Dermis microvascular lymphatic vessel endothelial cell (primary cell): Measurements from ENCODE around the gene TREH. TPM values are rescaled to one million over a fixed set of nuclear protein-coding genes. Genes with fewer than 3 reads are reported as not detected.

Experiments
- DNase-seq, 2 donors: peaks; one replicate each; pipeline versions ENCODE4 v3.0.0 to v3.0.0-alpha.2; 2010; ENCODE audit warnings: low read depth in 2 of 2
- total RNA-seq: library from RNA; depleted of rRNA; stranded (reverse); fragments of >200 nt; gene quantifications from 2 replicates; pipeline ENCODE4 v1.2.1, GENCODE V29; 2014

The TREH gene
- total RNA-seq, 1 donor from 2014 or later: not detected

DNA sequence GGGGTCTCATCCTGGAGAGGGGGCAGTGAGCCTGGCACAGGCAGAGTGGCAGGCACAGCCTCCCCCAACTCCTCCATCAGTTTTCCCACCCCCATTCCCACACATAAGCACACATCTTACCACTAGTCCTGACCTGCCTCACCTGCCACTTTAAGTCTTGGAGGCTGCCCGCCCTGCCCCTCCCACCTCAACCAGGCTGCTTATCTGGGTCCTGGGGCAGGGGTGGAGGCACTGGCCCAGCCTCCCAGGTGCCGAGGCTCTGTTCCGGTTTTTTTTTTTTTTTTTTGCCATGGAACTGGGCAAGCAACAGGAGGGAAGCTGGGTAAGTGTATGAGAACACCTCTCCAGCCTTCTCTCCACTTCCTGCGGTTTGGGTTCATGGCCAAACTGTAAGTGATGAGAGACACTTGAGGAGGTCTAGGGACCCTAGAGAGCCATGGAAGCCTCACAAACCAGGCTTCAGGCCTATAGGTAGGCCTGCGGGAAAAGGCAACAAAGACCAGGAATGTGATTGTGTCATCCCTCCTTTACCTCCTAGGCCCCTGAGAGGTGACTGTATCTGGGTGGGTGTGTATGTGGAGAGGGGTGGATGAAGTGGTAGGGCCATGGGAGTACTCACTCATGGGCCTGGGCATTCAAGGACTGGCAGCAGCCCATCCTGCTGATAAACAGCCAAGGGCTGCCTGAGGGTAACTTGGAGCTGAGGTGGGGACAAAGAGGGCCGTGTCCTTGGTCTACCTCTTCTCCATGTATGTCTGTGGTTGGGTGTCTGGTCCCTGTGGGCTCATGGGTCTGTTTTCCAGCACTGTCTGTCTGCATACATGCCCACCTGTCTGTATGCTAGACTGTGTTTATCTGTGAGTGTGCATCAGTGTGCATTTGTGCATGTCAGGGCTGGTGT, 49.4 kb downstream of the TREH start:
- no peak for DNase-seq

DNA sequence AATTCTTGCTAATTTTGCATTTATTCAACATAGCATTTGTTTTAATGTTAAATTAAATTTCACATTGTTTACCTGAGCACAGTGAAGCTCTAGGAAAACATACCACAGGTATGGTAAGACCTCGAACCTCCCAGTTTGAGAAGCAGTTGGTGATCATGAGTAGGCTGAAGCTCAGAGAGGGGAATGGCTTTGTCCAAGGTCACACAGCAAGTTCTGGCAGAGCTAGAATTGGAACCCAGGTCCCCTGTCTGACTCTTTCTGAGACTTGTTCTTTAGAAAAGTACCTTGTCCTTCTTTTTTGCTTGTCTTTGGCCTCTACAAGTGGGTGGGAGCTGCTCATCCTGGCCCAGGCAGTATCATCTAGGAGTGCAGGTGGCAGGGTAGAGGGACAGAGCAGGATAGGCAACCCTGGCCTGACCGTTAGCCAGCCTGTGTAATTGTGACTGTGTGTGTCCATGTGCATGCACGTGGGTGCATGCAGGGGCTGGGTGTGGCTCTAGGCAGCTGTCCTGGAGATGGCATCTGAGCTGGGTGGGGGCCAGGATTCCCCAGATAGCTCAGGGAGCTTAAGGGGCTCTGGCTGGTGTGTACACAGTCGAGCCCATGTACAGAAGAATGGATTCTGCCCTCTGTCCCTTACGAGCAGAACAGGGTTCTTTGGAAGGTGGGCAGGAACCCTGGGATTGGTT, 50.4 kb downstream of the TREH start:
- no peak for DNase-seq

DNA sequence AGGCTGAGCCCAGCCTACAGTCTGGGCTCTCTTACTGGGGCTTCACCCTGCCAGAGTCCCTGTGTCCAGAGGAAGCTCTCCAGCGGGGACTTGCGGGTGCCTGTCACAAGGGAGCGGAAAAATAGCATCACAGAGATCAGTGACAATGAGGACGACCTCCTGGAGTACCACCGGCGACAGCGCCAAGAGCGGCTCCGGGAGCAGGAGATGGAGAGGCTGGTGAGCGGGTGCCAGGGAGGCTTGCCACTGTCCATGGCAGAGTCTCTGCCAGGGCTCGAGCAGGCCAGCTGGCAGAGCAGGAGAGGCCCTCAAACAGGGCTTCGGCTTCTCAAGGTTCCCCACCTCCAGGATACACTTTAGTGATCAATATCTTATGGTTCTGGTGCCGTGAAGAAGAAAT, 51.0 kb downstream of the TREH start:
- no peak for DNase-seq

DNA sequence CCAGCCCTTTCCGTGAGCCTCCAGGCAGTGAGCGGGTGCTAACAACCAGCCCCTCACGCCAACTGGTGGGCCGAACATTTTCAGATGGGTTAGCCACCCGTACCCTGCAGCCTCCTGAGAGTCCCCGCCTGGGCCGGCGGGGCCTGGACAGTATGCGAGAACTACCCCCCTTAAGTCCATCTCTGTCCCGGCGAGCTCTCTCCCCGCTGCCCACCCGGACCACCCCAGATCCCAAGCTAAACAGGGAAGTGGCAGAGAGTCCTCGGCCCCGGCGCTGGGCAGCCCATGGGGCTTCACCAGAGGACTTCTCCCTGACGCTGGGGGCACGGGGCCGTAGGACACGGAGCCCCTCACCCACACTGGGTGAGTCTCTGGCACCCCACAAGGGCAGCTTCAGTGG, 51.4 kb downstream of the TREH start:
- DNase-seq: no peak

DNA sequence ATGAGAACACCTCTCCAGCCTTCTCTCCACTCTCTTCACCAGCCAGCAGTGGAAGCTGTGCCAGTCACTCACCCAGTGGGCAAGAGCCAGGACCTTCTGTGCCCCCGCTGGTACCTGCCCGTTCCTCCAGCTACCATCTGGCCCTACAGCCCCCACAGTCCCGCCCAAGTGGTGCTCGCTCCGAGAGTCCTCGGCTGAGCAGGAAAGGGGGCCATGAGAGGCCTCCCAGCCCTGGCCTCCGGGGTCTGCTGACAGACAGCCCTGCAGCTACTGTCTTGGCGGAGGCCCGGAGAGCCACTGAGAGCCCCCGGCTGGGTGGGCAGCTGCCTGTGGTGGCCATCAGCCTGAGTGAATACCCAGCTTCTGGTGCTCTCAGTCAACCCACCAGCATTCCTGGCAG, 51.9 kb downstream of the TREH start:
- DNase-seq: no peak

DNA sequence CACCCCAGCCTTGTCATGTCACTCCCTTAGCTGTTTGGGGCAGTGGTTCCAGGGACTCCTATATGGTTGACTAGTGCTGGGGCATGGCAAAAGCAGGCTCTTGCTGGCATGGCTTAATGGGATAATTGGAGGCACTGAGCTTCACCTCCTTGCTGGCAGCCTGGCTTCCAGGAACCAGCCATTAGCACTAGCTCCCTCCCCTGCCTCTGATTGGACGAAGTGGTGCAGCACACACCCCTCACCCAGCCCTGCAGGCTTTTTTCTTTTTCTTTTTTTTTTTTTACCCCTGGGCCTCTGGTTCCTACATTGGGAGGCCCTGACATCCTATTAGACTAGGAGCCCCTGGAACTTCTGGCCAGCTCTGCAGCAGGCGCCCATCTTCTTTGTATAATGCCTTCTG, 53.5 kb downstream of the TREH start:
- DNase-seq: no peak

DNA sequence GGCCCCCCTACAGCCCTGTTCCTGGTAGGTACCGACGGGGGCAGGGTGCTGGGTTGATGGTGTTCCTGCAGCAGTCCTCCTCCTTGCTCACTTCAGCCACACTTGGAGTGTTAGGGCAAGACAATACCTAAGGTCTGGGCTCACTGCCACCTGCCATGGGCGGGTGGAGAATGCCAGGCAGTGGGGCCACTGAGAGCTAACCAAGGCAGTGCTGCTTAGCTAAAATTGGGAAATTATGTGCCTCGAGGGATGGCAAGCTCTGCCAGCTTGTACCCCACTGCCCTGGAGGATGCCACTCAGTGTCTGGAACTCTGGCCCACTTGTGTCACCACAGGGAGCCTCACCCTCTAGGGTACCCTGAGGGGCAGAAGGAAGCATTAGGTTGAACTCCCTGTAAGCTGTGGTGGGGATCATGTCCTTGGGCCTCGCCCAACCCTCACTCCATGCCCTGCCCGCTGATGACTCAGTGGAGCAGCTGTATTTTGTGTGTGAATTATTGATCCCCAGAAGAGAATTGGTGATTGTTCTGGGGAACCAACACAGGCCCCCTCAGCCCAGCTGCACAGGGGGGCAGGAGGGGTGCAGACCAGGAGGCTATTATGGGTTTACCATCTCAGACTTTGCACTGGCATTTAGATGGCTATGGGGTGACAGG, 54.3 kb downstream of the TREH start:
- no peak for DNase-seq

DNA sequence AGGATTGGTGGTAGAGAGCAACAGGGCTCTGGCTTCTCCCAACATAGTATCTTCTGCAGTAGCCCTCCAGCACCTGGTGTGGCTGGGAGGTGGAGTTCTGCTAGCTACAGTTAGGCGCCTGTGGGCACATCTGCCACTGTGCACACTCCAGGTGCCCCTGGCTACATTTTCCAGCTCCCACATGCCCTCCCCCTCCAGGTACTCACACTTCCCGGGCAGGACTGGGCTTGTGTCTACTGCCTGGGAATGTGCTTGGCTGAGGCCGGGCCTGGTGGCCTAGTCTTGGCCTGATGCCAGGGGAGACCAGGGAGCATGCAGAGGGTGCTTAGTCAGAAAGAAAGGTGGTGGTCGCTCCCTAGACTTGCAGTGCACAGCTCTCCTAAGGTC, 56.2 kb downstream of the TREH start:
- DNase-seq: peak in 1 of 2 donors; percentile 42

DNA sequence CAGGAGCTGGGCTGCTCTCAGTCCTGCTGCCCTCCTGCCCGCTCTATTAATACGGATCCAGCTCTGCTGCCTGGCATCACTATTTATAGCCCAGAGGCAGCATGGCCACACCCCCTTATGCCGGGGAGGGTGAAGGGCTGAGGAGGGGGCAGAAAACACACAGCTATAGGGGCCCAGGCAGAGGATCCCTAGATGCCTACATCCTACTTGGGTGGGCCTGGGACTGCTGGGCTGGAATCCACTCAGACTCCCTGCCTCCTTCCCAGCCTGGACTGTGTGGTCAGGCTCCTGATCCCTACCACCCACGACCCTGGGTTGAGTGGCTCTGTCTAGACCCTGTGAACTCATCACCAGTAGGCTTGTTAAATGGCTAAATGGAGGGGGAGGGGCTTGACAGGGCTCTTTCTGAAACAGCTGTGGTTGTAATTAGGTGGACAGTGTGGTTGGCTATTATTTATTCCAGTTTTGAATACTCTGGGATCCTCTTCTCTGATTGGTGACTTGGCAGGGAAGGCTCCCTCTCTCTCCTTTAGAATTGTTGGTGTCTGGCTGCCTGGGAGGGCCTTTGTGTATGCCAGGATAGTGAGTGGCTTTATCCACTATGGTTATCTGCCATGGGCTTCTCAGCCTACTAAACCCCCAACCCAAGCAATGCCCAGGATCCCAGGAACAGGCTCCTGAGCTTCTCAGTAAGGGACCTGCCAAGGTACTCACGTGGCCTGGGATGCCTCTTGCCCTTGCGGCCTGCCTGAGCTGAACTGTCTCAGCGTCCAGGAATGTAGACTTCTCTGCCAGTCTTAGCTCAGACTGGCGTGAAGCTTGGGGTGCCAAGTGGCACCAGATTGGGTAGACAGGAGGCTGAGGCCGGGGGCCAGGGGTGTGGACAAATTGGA, 56.8 kb downstream of the TREH start:
- peak in 1 of 2 donors; percentile 63 for DNase-seq

DNA sequence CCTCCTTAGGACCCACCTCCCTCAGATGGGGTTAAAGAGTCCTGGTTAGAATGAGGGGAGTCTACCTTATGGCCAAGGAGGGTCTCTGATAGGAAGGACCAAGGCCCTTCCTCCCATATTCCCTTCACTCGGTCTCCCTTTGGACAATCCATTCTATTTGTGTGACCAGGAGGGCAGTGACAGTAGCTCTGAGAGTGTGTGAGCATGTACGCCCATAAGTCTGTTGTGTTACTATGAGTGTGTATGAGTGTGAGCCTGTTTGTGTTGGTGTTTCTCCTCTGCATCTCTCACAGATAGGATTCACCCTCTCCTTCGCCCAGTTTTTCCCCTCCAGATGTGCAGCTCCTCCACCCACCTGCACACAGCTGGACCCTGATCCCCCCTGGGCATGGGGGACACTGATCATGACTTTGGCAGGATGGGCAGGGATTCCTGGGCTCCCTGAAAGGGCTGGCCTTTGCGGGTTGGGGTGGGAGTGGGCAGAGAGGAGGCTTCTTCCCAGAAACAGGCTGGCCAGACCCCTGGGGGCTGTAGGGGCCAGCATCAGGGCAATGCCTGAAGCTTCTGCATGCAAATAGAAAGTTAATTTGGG, 57.6 kb downstream of the TREH start:
- DNase-seq: no peak

DNA sequence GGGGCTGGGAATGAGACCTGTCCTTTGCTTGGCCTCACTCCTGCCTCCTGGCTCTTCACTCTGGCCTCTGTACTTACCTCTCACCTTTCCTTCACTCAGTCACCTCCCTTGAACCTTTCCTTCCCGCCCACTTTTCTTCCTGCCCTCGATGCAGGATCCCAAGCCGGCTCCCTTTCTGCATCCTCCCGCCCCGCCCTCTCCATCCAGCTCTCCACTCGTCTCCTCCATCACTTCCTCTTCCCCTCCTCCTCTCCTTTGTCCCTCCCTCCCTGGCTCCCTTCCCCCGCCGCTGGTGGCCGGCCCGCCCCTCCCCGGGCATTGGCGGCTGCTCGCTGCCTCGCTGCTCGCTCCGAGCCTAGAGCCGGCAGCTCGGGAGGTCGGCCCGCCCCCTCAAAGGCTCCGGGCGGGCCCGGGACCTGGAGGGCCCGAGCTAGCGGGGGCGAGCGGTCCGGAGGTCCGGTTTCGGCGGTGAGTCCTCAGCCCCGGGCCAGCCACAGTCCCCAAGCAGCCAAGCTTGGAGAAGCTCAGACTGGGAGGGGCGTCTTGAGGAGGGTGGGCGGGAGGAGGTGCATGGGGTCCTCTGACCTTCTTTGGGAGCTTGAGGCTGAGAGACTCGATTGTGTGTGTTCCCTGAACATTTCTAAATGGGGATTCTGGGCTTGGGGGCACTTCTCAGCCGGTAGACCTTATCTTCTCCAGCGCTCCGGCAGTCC, 58.2 kb downstream of the TREH start:
- peak; percentile 69 to 90 for DNase-seq

DNA sequence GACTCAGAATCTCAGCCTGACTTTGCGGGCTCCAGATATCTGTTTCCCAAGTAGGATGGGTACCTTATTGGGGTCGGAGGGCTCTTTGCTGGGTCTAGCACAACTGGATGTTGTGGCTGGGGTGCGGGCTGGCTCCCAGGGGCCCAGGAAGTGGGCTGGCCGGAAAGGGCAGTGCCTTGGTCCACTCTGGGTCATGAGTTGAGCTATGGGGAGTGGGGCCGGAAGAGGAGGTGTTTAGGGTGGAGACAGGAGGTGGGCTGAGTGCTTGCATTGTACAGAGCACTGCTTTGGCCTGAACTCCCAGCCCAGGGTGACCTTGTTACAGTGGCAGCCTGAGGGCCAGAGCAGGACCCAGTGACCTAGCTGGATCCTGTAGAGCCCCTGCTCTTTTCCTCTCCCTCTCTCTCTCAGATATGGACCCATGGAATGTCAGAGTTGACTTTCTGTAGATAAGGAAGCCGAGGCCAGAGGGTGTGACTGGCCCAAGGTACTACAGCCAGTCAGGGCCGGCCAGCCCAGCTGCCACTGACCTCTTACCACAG, 58.9 kb downstream of the TREH start:
- no peak for DNase-seq

DNA sequence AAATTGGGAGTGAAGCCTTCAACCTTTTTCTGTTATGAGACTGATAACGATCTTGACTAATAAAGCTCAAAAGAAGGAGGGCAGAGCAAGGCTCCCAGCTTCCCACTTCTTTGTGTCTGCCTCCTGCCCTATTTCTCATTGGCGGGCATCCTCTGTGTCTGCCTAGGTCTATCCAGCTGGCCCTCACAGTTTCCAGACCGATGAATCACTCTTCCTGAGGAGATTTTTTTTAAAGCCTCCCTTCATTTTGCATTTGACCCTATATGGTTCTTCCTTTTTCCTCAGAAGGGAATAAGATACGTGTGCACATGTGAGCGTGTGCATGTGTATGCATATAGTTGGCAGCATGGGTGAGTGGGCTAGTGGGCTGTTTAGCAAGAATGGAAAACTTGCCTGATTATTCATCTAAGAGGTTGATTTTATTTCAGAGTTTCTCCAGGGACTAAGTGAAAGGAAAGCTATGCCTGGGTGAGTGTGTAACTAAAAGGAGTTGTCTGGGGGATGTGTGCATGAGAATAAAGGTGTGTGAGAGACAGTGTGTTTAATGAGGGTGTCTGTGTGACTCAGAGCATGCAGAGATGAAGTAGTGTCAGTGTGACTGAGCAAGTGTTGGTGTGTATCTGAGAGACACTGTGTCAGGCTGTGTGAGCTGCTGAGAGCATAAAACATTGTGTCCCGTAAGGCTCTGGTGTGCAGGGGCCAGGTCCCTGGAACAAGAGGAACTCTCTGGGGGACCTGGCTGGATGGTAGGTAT, 59.8 kb downstream of the TREH start:
- peak; percentile 82 to 97 for DNase-seq

DNA sequence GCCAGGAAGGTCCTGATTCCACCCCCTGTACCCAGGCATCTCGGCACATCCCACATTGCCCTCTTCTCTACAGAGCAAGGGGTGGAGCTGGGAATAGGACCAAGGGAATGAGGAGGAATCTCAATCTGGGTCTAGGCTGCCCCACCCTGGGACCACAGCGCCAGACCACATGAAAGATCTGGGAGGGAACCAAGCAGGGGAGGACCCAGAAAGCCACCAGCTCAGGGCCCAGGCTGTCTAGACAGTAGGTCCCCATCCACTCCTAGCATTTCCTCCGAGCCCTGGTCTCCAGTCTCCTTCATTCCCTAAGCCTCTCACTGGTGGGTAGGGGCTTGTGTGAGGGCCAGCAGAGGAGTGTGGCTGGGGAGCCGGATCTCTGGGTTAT, 60.5 kb downstream of the TREH start:
- peak in 1 of 2 donors; percentile 59 for DNase-seq

DNA sequence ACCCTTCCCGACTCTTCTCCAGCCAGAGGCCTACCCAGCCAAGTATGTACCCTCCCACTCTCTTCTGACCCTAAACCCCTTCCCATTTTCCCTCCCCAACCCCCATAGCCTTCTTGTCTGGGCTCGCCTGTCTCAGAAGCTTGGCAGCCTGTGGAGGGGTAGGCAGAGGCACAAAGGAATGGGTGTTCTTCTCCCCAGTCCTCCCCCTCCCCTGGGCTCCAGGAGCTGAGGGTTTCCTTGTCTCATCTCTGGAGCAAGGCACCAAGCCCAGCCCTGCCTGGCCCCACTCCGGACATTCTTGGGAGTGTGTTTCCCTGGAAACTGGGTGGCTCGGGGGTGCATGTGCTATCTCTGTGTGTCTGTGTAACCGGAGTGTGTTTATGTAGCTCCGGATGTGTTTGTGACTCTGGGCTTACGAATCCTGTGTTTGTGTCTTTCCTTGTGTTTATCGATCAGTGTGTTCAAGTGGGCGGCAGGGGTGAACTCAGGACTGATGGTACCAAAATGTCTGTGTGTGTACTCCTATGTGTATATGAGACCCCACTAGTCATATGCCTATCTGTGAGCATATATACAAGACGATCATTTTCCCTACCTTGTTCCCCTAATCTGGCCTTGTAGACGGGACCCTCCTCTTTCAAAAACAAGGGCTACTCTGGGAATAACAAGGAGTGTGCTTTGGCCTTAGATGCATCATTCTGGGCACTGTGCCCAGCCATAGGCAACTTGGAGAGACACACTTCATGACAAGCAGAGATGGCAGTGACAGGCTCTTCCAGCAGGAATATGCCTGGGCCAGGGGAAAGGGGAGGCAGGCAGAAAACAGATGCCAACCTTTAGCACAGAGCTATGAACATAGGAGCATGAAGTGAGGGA, 61.1 kb downstream of the TREH start:
- peak in 1 of 2 donors; percentile 84 for DNase-seq

DNA sequence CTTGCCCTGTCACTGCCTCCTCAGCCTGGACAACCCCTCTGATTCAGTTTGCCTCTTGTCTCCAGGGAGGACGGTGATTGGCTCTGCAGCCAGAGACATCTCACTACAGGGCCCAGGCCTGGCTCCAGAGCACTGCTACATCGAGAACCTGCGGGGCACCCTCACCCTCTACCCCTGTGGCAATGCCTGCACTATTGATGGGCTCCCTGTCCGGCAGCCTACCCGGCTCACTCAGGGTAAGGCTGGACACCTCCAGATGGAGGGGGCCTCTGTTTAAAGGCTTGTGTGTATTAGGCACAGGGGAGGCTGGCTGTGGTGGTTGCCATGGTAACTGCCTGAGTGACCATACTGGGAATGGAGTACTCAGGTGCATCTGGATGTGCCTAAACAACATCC, 63.5 kb downstream of the TREH start:
- DNase-seq: no peak

DNA sequence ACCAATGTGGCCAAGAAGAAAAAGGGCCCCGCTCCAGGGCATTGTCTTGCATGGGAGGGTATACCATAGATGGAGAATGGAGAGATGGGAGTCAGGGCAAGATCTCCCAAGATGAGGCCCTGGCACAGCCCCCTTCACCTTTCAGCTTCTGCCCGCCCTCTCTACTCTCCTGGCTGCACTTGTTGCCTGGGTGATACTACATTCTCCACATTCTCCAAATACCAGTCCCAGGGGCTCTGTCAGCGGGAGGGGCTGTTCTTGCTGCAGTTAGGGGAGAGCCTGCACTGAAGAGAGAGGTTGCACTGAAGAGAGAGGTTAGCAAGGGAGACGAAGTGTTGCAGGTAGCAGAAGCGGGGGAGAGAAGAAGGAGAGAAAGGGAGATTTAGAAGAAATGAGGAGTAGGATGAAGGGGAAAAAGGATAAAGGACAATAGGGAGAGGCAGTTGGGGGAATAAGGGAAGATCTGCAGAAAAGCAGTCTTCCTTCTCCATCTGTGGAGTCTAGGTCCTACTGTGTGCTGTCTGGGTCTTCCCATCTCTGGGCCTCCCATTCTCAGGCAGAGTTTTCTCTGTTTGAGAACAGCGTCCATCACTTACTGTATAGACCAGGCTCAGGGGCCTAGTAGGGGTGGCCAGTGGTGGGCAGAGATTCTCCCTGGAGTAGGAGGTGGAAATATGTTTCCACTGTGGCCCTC, 64.0 kb downstream of the TREH start:
- DNase-seq: no peak

DNA sequence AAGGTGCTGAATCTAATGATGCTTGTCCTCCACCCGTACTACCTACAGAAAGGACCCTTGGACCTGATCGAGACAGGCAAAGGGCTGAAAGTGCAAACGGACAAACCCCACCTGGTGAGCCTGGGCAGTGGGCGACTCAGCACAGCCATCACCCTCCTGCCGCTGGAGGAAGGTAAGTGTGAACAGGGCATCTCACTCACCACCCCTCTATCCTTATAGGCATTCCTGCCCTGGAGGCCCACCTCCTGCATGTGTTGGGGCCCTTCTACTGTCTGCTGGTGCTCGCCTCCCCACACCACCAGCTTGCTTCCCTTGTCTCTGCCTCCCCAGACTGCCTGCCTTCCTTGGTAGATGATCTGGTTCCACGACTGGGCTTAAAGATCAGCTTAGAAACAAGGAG, 64.9 kb downstream of the TREH start:
- no peak for DNase-seq
